ENCODE data around the gene OR2A42.
"Not testable (repeated sequence)": the region's sequence is repeated elsewhere in the genome, so short reads cannot be mapped to it uniquely, and the experiment has no call there.

The OR2A42 gene

DNA sequence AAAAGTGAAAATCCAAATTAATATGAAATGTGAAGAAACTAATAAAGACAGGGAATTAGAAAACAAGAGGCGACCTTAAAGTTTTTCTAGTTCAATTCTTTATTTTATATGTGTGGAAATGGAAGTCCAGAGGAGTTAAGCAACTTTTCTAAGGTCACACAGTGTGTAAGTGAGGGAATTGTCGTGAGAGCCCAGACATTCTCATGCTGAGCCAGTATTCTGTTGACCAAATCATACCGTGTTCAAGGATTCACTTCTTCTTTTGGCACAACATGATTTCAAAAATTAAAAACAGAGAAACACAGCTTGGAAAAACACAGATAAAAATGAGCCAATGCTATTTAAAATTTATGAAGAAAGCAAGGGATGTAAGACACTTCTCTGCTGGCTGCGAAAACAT is 12.5 kb downstream of the OR2A42 start:
- in situ Hi-C loops (cut with HindIII; ENCODE audit: low sequenced_read_pairs): not testable (repeated sequence)

DNA sequence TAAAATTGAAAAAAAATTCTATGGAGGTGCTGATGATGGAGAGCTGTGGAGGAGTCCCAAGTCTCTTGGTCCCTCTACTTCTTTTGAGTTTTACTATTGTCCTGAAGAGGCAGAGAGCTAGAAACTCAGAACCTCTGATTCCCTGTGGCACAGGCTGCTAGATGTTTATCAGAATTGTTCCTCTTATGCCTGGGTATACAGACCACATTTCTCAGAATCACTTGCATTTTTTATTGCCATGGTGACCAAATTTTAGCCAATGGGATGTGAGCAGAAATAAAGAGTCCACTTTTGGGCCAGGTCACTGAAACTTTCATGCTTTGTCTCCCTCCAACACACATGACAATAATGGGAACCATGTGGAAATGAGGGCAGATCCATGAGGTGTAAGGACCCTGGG is 15.7 kb downstream of the OR2A42 start:
- in situ Hi-C loops (cut with HindIII; ENCODE audit: low sequenced_read_pairs): not testable (repeated sequence)

DNA sequence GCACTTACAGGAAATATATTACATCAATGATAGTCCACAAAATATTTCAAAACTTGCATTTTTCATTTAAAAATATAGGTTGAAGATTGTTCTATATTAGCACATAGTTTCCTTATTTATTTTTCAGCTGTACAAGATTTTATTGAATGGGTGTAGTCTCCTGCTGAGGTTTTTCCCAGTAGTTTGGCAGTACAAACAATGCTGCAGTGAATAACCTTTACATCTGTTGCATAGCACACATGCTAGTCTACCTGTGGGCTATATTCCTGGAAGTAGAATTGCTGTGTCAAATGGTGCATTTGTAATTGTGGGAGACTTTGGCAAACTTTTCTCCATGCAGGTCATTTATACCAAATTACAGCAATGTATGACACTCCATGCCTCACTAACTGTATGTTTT is 18.9 kb downstream of the OR2A42 start:
- in situ Hi-C loops (cut with HindIII; ENCODE audit: low sequenced_read_pairs): not testable (repeated sequence)

DNA sequence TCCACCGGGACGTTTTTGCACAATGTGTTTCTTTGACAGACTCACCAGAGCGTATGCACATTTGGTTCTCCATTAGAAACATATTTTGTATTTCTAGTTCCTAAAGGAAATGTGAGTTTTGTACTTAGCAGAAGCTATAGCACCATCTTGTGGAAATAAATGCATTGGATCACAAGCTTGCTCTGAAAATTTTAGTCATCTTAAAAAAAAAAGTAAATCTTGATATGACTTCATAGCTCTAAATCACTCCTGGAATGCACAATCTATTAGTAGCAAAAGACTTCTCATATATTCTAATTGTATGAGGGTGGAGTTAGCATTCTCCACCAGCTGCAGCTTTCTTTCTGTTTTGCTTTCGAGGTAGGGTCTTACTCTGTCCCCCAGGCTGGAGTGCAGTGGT is 20.3 kb downstream of the OR2A42 start:
- in situ Hi-C loops (cut with HindIII; ENCODE audit: low sequenced_read_pairs): not testable (repeated sequence)

DNA sequence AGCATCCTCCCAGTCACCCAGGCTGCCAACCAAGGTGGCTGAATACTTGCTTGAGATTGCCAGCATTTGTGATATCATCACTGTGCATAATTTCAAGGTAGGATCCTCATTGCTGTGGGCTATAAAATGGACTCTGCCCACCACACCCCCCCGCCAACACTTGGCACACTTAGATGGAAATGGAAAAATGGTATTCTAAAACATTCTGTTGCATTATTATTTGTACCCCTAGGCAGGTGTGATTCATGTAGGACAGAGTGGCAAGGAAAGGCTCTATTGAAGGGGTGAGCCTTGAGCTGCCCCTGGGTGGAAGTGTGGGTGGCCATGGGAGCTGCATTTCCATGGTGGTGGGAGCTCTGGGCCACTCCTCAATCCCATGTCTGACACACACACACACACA is 20.8 kb downstream of the OR2A42 start:
- in situ Hi-C loops (cut with HindIII; ENCODE audit: low sequenced_read_pairs): not testable (repeated sequence)

DNA sequence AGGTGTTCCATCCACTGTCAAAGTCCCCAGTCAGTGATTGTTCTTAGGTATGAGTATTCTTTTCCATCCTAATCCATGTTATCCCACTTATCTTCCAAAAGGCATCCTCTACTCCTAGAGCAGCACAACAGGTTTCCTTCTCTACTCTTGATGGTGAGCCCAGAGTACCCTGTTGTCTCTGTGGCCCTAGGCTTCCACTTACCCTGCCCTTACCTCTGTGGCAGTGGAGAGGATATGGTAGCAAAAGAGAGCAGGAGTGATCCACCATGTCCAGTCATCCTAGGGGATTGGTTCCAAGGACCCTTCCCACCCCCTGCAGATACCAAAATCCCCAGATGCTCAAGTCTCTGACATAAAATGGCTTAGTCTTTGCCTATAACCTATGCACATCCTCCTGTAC is 22.2 kb downstream of the OR2A42 start:
- in situ Hi-C loops (cut with HindIII; ENCODE audit: low sequenced_read_pairs): not testable (repeated sequence)

DNA sequence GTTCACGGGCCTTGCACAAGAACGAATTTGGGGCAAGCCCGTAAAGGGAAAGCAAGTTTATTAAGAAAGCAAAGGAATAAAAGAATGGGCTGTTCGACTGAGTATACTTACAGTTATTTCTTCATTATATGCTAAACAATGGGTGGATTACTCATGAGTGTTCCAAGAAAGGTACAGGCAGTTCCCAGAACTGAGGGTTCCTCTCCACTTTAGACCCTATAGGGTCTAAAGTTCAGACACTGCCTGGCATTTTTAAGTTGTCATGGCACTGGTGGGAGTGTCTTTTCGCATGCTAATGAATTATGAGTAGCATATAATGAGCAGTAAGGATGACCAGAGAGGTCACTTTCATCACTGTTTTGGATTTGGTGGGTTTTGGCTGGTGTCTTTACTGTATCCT is 34.1 kb downstream of the OR2A42 start:
- in situ Hi-C loops (cut with HindIII; ENCODE audit: low sequenced_read_pairs): not testable (repeated sequence)

DNA sequence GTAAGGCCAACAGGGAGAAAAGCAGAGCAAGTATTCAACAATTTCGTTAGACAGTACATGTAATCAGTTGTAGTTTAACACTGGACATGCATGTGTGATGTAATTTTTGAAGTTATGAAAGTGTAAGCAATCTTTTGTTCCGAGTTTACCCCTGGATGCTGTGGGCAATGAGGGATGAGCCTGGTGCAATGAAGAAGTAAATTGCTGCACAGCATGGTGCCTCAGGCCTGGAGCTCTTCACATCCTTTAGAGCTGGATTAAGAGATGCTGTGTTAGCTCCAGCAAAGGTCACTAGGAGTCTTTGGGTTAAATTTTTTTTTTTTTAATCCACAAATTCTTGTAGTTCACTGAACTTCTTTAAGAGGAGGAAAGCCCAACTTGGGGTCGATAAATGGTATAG is 36.3 kb downstream of the OR2A42 start:
- in situ Hi-C loops (cut with HindIII; ENCODE audit: low sequenced_read_pairs): not testable (repeated sequence)

DNA sequence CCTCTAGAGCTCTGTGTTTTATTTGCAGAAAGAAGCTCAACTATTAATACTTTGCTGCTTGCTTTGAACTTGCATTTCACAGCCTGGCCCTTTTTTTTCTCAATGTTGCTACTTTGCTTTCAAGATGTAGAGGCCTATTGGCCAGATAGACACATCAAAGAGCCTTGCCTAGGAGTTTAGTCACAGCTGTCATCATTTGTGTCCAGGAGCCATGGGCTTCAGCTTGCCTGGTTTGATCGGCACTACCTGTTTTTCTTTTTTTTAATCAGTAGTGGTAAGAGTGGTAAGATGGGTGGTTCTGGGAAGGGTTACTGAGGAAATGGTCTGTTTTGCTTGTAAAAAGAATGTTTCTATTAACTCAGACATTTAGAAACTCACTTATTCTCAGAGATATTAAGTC is 37.4 kb downstream of the OR2A42 start:
- in situ Hi-C loops (cut with HindIII; ENCODE audit: low sequenced_read_pairs): not testable (repeated sequence)

DNA sequence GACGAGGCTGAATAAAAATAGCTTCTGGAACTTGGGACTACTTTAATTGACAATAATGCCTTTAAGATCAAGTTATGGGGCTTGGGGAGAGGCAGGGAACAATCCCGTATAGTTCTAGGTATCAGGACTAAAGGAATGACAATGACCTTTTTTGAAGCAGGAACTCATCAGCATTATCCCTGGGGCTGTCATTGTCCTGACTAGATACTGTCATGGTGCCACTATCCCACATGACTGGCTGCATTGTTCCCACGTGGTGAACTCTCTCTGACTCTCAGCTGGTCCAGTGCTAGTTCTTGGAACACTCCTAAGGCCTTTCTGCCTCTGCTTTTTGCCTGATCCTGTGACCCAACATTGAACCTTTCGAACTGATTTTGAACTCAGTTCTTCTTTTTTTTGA is 40.5 kb downstream of the OR2A42 start:
- in situ Hi-C loops (cut with HindIII; ENCODE audit: low sequenced_read_pairs): not testable (repeated sequence)

DNA sequence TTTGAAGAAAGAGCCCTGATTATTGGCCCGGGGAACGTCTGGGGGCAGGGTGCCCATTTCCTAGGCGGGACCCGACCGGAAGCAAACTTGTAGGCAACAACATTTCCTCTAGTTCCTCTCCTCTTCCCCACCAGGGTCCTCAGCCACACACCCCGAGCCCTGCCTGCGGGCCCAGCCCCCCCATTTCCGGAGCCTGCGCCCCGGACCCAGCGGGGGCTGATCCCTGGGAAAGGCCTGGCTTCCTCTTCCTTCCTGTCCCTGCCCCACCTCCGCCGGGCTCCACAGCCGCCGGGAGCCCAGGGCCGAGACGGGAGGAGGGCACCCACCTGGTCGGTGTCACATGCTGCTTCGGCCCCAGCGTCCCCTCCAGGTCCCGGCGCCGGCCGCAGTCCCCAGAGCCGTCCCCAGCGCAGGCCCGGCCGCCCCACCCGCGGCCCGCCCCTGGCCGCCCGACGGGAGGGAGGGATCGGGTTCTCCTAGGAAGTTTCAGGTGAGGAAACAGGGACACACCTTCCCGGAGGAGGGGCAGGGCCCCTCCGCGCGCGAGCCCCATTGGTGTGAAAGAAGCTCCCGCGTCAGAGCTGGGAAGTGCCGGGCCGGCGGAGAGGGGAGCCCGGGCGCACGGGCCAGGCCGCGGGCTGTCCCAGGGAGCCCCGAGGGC is 44.1 kb downstream of the OR2A42 start, which contains the start of gene ARHGEF35:
Gene ARHGEF35 (minus strand): TSS at position 622 of the 661 bp plus-strand sequence. CDS start 7,450 bp downstream, outside the sequence.
- in situ Hi-C loops (cut with HindIII; ENCODE audit: low sequenced_read_pairs): not testable (repeated sequence)

DNA sequence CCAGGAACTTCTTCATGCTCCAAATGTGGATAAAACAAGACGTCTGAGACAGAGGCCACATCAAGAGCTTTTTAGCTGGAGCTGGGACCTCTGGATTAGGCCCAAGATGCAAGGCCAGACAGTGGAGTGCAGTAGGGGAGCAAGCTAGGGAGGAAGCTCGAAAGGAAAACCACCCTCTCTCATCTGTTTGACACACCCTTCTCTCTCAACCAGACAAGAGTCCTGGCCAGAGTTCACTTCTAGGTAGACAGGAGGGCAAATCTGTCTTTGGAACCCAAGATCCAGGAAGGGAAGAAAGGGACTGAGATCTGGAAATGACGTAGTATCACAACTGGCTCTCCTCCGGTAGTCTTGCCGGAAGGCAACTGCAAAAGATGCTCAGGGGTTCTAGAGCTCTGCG is 45.0 kb downstream of the OR2A42 start:
- in situ Hi-C loops (cut with HindIII; ENCODE audit: low sequenced_read_pairs): not testable (repeated sequence)

DNA sequence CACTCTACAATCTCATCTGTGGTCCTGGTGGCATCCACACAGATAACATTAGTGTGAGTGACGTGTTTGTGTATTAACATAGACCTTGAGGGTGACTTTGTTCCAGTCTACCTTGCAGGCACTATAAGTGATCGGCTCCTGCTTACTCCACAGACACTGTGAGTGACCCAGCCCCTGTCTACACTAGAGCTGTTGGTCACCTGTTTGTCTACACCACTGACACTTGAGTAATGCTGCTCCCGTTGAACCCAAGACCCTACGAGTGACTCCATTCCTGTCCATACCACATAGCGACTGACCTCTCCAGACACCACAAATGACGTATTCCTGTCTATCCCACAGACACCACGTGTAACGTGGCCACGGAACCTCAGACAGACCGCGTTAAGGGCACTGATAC is 45.6 kb downstream of the OR2A42 start:
- in situ Hi-C loops (cut with HindIII; ENCODE audit: low sequenced_read_pairs): not testable (repeated sequence)

DNA sequence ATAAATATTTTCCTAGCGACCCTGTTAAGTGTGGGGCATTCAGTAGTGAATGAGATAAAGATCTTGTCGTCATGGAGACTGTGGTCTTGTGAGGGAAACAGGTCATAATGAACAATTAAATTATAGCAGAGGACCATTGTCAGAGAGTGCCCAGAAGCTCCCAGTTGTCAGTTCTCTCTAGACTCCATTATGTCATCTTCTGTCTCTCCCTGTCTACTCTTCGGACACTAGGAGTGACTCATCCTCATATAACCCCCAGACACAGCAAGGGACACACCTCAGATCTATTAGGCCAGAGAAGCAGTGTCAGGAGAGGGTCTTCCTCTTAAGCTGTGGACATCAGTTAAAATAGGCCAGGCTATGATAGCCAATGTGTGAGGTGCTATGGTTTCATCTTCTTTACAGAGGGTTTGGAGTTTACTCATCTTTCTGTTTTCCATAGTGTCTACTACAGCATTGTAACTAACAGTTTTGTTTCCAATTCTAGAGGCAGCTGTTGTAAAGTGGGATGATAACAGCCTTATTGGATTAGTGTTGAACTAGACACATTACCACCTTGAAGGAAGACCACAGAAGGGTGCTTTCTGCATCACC is 50.7 kb downstream of the OR2A42 start:
- in situ Hi-C loops (cut with HindIII; ENCODE audit: low sequenced_read_pairs): not testable (repeated sequence)

DNA sequence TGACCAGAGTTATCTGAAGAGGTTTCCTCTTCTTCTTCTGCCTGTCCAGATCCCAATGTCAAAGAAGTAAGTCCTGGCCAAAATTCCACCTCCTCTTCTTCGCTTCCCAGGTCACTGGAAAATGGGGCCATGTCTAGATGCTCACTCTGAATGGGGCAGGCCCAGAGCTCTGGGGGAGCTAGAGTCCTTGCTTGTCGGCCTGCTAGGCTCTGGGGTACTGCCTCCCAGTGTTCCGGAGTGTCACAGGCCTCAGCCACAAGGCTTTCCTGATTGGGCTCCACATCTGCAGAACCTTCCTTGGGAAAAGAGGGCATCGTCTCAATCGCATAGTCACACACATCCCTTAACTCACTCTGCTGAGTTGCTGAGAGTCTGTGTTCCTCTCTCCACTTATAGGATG is 51.6 kb downstream of the OR2A42 start:
- in situ Hi-C loops (cut with HindIII; ENCODE audit: low sequenced_read_pairs): not testable (repeated sequence)

DNA sequence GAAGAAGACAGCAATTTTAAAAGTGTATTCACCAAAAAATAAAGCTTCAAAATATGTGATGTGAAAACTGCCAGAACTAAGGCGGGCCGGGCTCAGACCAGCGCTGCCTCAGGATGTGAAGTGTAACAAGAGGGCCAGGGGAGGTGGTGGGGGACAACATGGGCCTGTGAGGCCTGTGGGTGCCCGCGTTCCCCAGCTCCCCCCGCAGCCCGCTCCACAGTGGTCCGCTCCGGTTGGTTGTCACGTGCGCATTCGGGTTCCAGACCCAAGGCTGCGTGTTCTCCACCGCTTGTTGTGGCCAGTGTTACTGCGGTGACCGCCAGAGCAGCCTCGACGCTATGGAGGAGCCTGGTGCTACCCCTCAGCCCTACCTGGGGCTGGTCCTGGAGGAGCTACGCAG is 56.2 kb downstream of the OR2A42 start, which contains the start of gene CTAGE4:
Gene CTAGE4 (plus strand): TSS at position 301 of the 400 bp plus-strand sequence. CDS start 38 bp downstream, at position 339.
- in situ Hi-C loops (cut with HindIII; ENCODE audit: low sequenced_read_pairs): not testable (repeated sequence)

DNA sequence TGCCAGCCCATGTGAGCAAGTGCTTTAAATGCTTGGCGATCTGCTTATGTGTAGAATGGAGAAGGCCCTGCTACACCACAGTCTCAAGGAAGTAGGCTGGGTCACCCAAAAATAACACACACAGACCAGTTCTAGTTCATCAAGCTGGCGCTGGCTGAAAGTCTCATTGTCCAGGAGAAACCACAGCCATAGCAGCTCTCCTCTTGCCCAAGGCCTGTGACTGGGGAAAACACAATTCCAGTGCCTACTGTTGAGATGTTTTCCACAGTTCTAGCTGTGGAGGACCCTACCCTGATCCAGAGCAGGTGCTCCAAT is 60.3 kb downstream of the OR2A42 start:
- in situ Hi-C loops (cut with HindIII; ENCODE audit: low sequenced_read_pairs): not testable (repeated sequence)

DNA sequence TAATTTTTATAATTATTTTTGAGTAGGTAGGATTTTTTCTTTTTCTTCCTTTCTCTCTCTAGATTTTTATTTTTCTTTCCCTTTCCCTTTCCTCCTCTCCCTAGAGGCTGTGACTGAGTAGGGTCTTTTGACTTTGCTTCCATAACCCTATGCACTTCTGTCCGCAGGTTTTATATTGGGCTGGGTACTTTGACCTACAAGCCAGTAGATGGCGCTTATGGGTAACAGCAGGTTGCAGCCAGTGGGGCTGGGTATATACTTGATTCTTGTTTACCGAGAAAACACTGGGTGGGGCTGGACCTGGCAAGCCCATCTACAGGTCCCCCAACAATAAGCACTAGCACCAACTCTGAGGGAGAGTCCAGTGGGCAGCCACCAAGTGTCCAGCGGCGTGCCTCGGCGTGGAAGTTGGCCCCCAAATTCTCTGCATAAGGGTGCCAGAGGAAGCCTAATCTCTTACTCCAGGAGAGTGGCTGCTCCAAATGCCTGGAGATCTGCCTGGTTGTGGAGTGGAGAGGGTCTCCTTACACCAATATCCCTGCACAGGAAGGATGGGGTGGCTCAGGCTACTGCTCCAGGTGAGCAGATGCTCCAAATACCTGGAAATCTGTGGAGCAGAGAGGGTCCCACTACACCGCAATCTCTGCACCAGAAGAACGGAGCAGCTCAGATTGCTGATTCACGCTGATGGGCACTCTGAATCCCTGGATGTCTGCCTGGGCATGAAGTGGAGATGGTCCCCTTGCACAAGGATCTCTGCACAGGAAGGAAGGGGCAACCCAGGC is 60.8 kb downstream of the OR2A42 start:
- in situ Hi-C loops (cut with HindIII; ENCODE audit: low sequenced_read_pairs): not testable (repeated sequence)
